NCI-H1105 treated with DMSO at 0.1 percent for 48 hours (cell line): Measurements from ENCODE around the gene NLRC5.

Source experiments
- DNase-seq: peaks from one replicate; lab custom pipeline; 2025; lab: John Stamatoyannopoulos, UW

Gene NLRC5

GRCh38 chr16:57126411-57126810 lies 137.1 kb downstream of the NLRC5 start:
- DNase-seq, result no peak

GRCh38 chr16:57127037-57127763 lies 137.8 kb downstream of the NLRC5 start:
- no peak for DNase-seq

GRCh38 chr16:57127836-57128235 lies 138.5 kb downstream of the NLRC5 start:
- no peak for DNase-seq

- DNase-seq, result no peak
These were observed 139.5 kb downstream of the NLRC5 start for GRCh38 chr16:57128771-57129389.

- DNase-seq, result no peak
These were observed 141.6 kb downstream of the NLRC5 start for GRCh38 chr16:57130950-57131321.

GRCh38 chr16:57131351-57131970 lies 142.1 kb downstream of the NLRC5 start:
- no peak for DNase-seq

GRCh38 chr16:57132470-57132869 lies 143.1 kb downstream of the NLRC5 start:
- no peak for DNase-seq

- no peak for DNase-seq
These were observed 143.7 kb downstream of the NLRC5 start for GRCh38 chr16:57133031-57133430.
